ENCODE data around the gene NXPH4. TPM values are rescaled to one million over a fixed set of nuclear protein-coding genes. Genes with fewer than 3 reads are reported as not detected.

Gene NXPH4
- total and polyA plus RNA-seq, 2 donors (not counting 1 experiment from before 2014, with no cell fraction given): 3.5 to 8.6 TPM

- H3K4me1 Mint-ChIP-seq: peaks cover 78% of the 10 kb centered on the region
- H3K9me3 Mint-ChIP-seq (ENCODE audit: insufficient read depth): no peaks in the 10 kb centered on the region
- H3K4me2 ChIP-seq (replicated peaks; ENCODE audit: low read depth, low read length, poor library complexity, severe bottlenecking): peak overlapping the region; percentile 72
- H3K27ac ChIP-seq (ENCODE audit: low read length in 2 of 2): no peak overlapping the region
- peak overlapping the region in 3 of 5 experiments; percentile 1 to 39 (median 13) for H3K4me3 ChIP-seq (ENCODE audit: control extremely low read depth in 1 of 5, extremely low read depth in 1 of 5, insufficient read depth in 1 of 5, low read depth in 2 of 5, low read length in 4 of 5)
- peaks cover 0 to 33% (median 0%) of the 10 kb centered on the region in 3 donors for H3K9me3 ChIP-seq (ENCODE audit: control extremely low read depth in 1 of 3, control insufficient read depth in 2 of 3, insufficient read depth in 1 of 3, low read length in 2 of 3)
- intact Hi-C loops (cut with micrococcal nuclease): loop anchor here (5.0 kb wide), 1 partner anchor 150 kb away; the partner anchor contains the start of gene NEMP1
- H2AFZ ChIP-seq (ENCODE audit: insufficient read depth, low read depth, low read length, poor library complexity, severe bottlenecking): peak overlapping the region; percentile 39
- TF ChIP-seq, protein P1, sequence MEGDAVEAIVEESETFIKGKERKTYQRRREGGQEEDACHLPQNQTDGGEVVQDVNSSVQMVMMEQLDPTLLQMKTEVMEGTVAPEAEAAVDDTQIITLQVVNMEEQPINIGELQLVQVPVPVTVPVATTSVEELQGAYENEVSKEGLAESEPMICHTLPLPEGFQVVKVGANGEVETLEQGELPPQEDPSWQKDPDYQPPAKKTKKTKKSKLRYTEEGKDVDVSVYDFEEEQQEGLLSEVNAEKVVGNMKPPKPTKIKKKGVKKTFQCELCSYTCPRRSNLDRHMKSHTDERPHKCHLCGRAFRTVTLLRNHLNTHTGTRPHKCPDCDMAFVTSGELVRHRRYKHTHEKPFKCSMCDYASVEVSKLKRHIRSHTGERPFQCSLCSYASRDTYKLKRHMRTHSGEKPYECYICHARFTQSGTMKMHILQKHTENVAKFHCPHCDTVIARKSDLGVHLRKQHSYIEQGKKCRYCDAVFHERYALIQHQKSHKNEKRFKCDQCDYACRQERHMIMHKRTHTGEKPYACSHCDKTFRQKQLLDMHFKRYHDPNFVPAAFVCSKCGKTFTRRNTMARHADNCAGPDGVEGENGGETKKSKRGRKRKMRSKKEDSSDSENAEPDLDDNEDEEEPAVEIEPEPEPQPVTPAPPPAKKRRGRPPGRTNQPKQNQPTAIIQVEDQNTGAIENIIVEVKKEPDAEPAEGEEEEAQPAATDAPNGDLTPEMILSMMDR (IDR thresholded peaks at IDR 0.05): no peak
- peaks cover 0 to 49% (median 28%) of the 10 kb centered on the region in 4 experiments for H3K27me3 ChIP-seq (replicated peaks in 1 of 4; ENCODE audit: control extremely low read depth in 1 of 4, control insufficient read depth in 3 of 4, insufficient read depth in 4 of 4, low read length in 3 of 4)
- H3K4me1 ChIP-seq (ENCODE audit: control insufficient read depth in 2 of 2, insufficient read depth in 2 of 2, low read length in 2 of 2): peaks cover 69 to 79% of the 10 kb centered on the region in 2 donors
- H3K79me2 ChIP-seq (ENCODE audit: control insufficient read depth, insufficient read depth, low read length): peaks cover 41% of the 10 kb centered on the region
- H3K4me3 Mint-ChIP-seq: peak overlapping the region; percentile 61
- H3K9ac ChIP-seq (ENCODE audit: low read length): peak overlapping the region; percentile 29
- WGBS (ENCODE audit: insufficient coverage): 19% methylated on average over 4 of the region's 8 CpGs
- peaks cover 22% of the 10 kb centered on the region for H4K20me1 ChIP-seq (ENCODE audit: control insufficient read depth, insufficient read depth, low read length, poor library complexity, severe bottlenecking)
- ChIA-PET POLR2A (interaction anchor here (0.9 to 7.5 kb wide), 3 partner anchors 11 to 13 kb away, joined by 3 to 89 read pairs (median 28); partner anchors contain the start of gene NXPH4), CTCF (interaction anchor here (0.9 to 31.1 kb wide), 5 partner anchors 11 to 168 kb away, joined by 3 to 838 read pairs (median 3); partner anchors contain the start of genes NEMP1 and NXPH4)
- H3K27me3 Mint-ChIP-seq: peaks cover 21% of the 10 kb centered on the region
- peak overlapping the region; percentile 27 for H3K27ac Mint-ChIP-seq
- no peak for DNase-seq
- no peak for ATAC-seq (ENCODE audit: low read depth)
- peaks cover 0 to 17% of the 10 kb centered on the region in 2 experiments for H3K36me3 ChIP-seq (replicated peaks in 1 of 2; ENCODE audit: control extremely low read depth in 1 of 2, control insufficient read depth in 1 of 2, extremely low read depth in 1 of 2, insufficient read depth in 2 of 2, low read length in 1 of 2)
Observed at GRCh38 chr12:57227315-57228115, 10.9 kb downstream of the NXPH4 start.

Data from B cell (primary cell).